HG02938 (cell line): ENCODE data around the gene HLA-B.
"Not testable (repeated sequence)": the region's sequence is repeated elsewhere in the genome, so short reads cannot be mapped to it uniquely, and the experiment has no call there.

Experiments
- ATAC-seq: cut with Tn5 transposase; IDR thresholded peaks from one replicate; pipeline ENCODE4 v1.9.1; 2021; ENCODE audit warnings: mild to moderate bottlenecking, moderate library complexity; ENCODE audit not compliant: unreplicated experiment

The HLA-B gene

DNA sequence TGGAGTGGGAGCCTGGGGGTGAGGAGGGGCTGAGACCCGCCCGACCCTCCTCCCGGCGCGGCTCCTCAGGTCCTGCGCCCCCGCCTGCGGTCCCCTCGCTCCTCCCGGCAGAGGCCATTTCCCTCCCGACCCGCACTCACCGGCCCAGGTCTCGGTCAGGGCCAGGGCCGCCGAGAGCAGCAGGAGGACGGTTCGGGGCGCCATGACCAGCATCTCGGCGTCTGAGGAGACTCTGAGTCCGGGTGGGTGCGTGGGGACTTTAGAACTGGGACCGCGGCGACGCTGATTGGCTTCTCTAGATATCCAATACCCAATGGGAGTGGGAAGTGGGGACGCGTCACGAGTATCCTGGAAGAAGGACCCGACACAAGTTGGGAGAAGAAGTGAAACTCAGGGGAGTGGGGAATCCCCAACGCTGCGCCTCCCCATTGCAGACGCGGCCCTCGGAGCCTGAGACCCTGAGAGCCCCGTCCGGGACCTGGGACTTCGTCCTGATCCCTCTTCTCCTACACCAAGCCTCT, at the start of gene HLA-B:
Gene HLA-B, minus strand, starts transcription at position 234 of the 521 bp plus-strand sequence. Its CDS starts 21 bp downstream, at position 213.
- ATAC-seq, result peak; percentile 76

DNA sequence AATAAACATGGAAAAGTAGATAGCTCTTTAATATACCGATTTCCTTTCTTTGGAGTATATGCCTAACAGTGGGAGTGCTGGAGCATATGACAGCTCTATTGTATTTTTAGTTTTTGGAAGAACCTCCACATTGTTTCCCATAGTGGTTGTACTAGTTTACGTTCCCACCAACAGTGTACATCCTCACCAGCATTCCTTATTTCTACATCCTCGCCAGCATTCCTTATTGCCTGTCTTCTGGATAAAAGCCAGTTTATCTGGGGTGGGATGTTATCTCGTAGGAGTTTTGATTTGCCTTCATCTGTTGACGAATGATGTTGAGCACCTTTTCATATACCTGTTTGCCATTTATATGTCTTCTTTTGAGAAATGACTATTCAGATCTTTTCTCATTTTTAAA, 49.0 kb upstream of the HLA-B start:
- ATAC-seq, result no peak

DNA sequence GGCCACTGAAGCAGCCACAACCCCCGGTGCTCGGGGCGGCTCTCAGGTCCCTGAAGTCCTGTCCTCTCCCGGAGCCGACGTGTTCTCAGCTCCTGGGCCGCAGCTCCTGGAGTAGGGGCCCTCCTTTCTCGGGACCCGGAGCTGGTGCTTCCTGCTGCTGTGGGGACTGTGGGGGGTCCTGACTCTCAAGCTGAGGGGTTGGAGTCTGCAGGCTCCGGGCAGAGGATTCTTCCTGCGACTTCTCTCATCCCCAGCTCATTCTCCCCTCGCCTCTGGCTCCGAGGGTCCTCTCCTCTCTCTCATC, 47.0 kb upstream of the HLA-B start:
- ATAC-seq, result not testable (repeated sequence)

- peak; percentile 54 for ATAC-seq
Observed at GRCh38 chr6:31403283-31404060, 46.5 kb upstream of the HLA-B start, which contains the start of gene MICA. MICA (plus strand) TSS chr6:31403595; CDS start chr6:31403633, 38 bp downstream.

DNA sequence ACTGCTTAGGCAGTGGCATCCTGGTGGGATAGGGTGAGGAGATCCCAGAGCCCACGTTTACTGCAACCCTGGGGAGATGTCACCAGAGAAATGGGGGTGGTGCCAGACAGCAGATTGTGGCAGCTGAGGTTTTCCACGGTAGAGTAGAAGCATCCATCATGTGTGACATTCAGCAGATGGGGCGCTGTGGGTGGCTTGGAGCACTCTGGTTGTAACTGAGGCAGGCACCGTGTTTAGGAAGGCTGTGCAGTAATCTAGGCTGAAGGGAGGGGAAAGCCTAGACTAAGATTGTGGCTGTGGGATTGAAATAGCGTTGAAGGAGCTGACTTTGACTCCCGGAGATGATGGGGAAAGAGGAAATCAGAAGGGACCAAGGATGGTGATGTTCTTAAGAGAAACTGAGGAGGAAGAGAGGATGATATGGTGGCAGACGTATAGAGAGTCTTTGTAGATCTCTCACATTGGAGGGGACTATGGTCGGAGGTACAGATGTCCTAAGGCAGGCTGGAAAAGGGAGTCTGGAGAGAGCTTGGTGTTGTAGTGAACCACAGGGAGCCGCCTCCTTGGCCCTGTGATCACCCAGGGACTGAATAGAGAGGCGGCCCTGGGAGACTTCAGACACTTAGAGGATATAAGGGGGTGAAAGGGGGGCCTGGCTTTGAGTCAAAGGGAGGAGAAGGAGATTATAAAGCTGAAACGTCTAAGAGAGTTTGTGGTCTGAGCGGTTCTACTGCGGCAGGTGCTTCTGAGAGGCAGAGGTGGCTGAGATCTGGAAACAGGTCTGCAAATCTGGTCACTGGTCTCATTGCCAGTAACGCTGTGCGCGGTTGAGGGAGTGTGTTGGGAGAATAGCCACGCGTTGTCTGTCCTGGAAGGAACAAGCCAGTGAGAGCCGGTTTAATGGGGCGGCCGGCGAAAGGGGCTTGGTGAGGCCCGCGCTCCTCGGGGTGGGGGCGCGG, 45.6 kb upstream of the HLA-B start:
- peak; percentile 20 for ATAC-seq

GRCh38 chr6:31401403-31401802, 44.4 kb upstream of the HLA-B start:
- ATAC-seq, result no peak

DNA sequence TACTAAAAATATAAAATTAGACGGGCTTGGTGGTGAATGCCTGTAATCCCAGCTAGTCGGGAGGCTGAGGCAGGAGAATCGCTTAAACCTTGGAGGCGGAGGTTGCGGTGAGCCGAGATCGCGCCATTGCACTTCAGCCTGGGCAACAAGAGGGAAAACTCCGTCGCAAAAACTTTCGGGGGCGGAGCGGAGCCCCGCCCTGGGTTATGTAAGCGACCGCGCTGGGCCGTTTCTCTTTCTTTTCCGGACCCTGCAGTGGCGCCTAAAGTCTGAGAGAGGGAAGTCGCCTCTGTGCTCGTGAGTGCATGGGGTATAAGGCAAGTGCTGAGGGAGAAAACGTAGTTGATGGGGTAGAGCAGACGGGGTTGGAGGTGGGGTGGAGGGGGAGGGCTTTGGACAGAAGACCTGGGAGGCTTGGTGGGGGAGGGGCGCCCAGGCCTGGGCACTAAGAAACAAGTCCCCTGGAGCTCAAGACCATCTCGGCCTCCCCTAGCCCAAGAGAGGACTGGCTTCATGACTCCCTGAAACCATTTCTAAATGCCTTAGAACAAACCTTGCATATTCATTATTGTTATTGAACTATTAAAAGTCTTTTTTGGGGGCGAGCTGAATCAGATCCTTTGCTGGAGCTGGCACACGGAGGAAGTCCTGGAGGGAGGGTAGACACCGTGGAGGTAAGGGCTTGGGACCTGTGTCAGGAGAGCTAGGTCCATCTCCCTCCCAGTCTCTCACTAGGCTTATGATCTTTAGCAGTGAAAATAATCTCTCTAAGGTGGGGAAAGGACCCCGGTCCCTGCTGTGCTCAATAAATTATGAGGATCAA, 43.7 kb upstream of the HLA-B start:
- ATAC-seq, result no peak

GRCh38 chr6:31399589-31400466, 42.8 kb upstream of the HLA-B start:
- ATAC-seq, result no peak

GRCh38 chr6:31397901-31398525, 41.0 kb upstream of the HLA-B start:
- no peak for ATAC-seq

DNA sequence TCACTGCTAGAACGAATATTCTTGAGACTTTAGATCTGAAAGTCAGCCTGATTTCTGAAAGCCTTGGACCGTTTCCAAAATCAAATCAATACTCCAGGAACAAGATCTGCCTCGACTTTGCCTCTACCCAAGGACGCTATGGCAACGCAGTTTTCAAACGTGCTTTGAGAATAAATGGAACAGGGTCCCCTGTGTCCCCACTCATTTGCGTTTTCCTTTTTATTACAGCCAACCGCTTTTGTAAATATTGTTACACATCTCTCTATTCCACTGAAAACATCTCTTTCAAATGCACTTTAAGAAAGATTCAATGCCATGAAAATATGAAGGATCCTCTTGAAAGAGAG, 40.1 kb upstream of the HLA-B start:
- not testable (repeated sequence) for ATAC-seq

DNA sequence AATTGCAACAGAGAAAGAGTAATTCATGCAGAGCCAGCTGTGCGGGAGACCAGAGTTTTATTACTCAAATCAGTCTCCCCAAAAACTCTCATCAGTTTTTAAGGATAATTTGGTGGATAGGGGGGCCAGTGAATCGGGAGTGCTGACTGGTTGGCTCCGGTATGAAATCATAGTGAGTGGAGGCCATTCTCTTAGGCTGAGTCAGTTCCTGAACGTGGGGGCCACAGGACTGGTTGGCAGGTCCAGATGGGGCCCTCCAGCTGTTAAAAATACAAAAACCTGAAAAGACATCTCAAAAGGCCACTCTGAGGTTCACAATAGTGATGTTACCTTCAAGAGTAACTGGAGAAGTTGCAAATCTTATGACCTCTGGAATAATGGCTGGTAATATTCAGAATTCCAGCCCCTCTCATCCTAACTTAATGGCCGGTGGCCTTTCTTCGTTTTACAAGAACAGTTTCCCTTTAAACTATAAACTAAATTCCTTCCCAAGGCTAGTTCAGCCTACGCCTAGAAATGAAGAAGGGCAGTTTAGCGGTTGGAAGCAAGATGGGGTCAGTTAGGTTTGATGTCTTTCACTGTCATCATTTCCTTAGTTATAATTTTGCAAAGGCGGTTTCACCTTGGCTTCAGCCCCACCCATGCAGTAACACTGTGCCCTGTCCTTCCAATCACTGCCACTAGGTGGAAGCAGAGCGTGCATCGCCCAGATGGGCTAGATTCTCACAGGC, 39.6 kb upstream of the HLA-B start:
- no peak for ATAC-seq

DNA sequence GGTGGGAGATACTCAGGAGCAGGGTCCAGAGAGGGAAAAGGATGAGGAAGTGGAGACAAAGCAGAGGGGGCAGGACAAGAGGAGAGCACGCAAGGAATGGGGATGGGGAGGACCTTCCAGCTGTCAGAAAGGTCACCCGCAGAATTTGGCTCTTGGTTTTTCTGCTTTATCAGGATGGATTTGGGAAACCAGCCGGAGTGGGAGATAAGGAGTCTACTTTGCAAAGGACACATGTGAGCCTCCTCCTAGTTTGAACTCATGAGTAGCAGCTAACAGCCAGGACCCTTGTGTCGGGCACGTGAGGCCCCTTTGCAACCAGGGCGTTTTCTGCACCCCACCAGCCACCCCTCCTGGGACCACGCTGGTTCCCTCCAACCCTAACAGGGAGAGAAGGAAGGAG, 38.9 kb upstream of the HLA-B start:
- no peak for ATAC-seq

DNA sequence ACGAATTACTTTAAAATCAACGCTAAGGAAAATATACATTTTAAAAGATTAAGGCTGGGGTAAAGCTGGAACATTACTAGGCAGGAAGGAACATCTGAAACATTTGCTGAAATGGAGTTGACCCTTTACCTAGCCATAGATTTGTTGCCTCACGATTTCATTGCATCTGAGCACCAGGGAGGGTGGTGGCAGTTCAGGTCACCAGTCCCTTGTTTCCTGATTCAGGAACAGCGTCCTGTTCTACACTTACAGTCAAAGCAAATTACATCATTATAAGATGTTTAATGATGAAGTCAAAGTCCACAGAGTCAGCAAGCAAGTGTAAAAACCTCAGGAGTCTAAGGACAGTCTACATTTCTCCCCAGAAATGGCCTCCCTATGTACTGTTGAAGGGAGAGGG, 37.4 kb upstream of the HLA-B start:
- ATAC-seq, result no peak

DNA sequence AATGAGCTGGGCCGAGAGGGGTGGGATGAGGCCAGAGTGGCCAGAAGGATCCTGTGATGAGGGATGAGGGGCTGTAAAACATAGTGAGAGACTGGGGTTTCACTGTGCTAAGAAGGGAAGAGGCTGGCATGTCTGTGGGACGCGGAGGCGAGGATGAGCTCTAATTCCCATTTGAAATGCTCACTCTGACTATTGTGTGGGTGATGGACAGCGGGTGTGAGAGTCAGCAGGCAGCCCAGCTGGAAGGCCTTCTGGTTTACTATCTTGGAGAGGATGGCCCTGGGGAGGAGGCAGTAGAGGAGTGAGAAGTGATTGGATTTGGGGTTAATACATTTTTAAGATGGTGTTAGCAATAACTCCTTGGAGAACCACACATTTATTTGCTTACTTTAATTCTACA, 37.0 kb upstream of the HLA-B start:
- no peak for ATAC-seq

GRCh38 chr6:31389802-31390132, 32.8 kb upstream of the HLA-B start:
- not testable (repeated sequence) for ATAC-seq

- not testable (repeated sequence) for ATAC-seq
Observed at GRCh38 chr6:31388916-31389801, 32.2 kb upstream of the HLA-B start.

DNA sequence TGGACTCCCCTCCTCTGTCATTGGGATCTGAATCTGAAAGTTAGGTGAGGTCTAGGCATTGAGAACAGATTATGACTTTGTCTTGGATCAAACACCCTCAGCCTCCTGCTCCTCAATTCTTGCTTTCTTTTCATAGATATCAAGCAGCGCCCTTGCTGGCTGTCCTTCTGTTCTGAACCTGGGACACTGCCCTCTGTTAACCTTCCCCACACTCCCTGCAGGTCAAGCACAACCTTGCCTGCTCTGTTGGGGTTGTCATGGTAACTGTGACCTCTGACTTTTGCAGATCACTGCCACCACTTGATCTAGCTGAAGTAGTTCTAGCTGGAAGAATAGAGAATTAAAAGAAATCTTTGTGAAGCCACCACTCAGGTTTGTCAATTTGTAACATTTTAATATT, 30.0 kb upstream of the HLA-B start:
- no peak for ATAC-seq

DNA sequence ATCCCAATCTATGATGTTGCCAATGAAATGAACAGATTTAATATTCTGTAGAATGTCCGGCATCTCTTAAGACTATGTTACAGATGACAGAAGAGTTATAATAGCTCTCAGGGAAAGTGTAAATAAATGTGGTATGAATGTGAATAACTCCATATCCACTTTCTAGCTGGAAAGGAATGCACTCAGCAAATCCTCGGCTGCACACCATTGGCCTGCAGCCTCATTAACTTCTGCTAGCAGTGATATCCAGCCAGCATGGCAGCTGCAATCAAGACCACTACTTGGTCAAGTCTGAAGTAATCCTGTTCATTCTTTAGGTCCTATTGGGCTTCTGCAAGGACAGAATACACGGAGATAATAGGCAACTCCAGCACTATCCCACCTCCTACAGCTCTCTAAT, 29.1 kb upstream of the HLA-B start:
- no peak for ATAC-seq
